B cell (primary cell): ENCODE results near the gene PARD3. TPM values are rescaled to one million over a fixed set of nuclear protein-coding genes. Genes with fewer than 3 reads are reported as not detected.

Experiments used
- ATAC-seq: fragments of 200-7000 bp; cut with Tn5 transposase; one replicate; pipeline ENCODE4 v1.10.0; 2021; ENCODE audit warnings: low read depth, mild to moderate bottlenecking, moderate number of reproducible peaks, moderate library complexity
- CTCF ChIA-PET: fragments of 350-600 bp; sonication (Branson Sonifier 250); formaldehyde crosslinking; loops from one replicate; lab custom pipeline; 2021; ENCODE audit warnings: antibody characterized with exemption, inconsistent platforms; lab: Charles Lee
- POLR2A ChIA-PET: fragments of 350-600 bp; sonication (Branson Sonifier 250); formaldehyde crosslinking; loops from one replicate; lab custom pipeline; 2021; ENCODE audit warnings: antibody characterized with exemption; lab: Charles Lee
- DNase-seq: peaks from one replicate; pipeline ENCODE4 v3.0.0; 2013
- H2AFZ ChIP-seq: 2 replicates; pipeline ENCODE4 v1.6.1; 2012; ENCODE audit warnings: mild to moderate bottlenecking, low read depth, low read length; ENCODE audit not compliant: insufficient read depth, poor library complexity, severe bottlenecking
- H3K27ac ChIP-seq, 2 donors: 1 replicate in 1 of 2; 2 replicates in 1 of 2; pipeline ENCODE4 v1.5.1; 2012 to 2013; ENCODE audit warnings: low read length in 2 of 2, mild to moderate bottlenecking in 2 of 2, moderate library complexity in 1 of 2
- H3K27me3 ChIP-seq, 4 experiments: fragments of 200-600 bp in 1 of 4; sonication (generic) in 1 of 4; replicated peaks in 1 of 4; 1 replicate in 2 of 4; 2 replicates in 2 of 4; pipeline versions ENCODE4 v1.6.1 to v1.7.0; 2013 to 2016; ENCODE audit warnings: low read length in 3 of 4, mild to moderate bottlenecking in 2 of 4, mixed read lengths in 1 of 4, moderate library complexity in 1 of 4; ENCODE audit not compliant: insufficient read depth in 4 of 4, control insufficient read depth in 3 of 4; ENCODE audit errors: control extremely low read depth in 1 of 4
- H3K36me3 ChIP-seq, 2 experiments: replicated peaks in 1 of 2; 1 replicate in 1 of 2; 2 replicates in 1 of 2; pipeline versions ENCODE4 v1.6.1 to v1.7.1; 2013; ENCODE audit warnings: low read length in 1 of 2; ENCODE audit not compliant: insufficient read depth in 2 of 2, control insufficient read depth in 1 of 2; ENCODE audit errors: control extremely low read depth in 1 of 2, extremely low read depth in 1 of 2
- H3K4me1 ChIP-seq, 2 donors: fragments of 200-600 bp in 1 of 2; sonication (generic) in 1 of 2; 1 replicate in 1 of 2; 2 replicates in 1 of 2; pipeline versions ENCODE4 v1.5.1 to v1.6.1; 2013 to 2017; ENCODE audit warnings: low read length in 2 of 2; ENCODE audit not compliant: control insufficient read depth in 2 of 2, insufficient read depth in 2 of 2
- H3K4me2 ChIP-seq: replicated peaks from 2 replicates; pipeline ENCODE3; 2012; ENCODE audit warnings: mild to moderate bottlenecking, low read depth, low read length; ENCODE audit not compliant: poor library complexity, severe bottlenecking
- H3K4me3 ChIP-seq, 5 experiments: fragments of 200-600 bp in 1 of 5; sonication (generic) in 1 of 5; 1 replicate in 3 of 5; 2 replicates in 2 of 5; pipeline versions ENCODE4 v1.5.1 to v1.7.0; 2011 to 2016; ENCODE audit warnings: low read length in 4 of 5, mild to moderate bottlenecking in 4 of 5, low read depth in 2 of 5, control low read depth in 1 of 5, moderate library complexity in 1 of 5; ENCODE audit not compliant: insufficient read depth in 1 of 5; ENCODE audit errors: control extremely low read depth in 1 of 5, extremely low read depth in 1 of 5
- H3K79me2 ChIP-seq: fragments of 200-600 bp; sonication (generic); one replicate; pipeline ENCODE4 v1.6.0; 2016; ENCODE audit warnings: low read length; ENCODE audit not compliant: control insufficient read depth, insufficient read depth
- H3K9ac ChIP-seq: fragments of 200-600 bp; sonication (generic); 2 replicates; pipeline ENCODE4 v1.6.1; 2017; ENCODE audit warnings: mild to moderate bottlenecking, low read length, moderate library complexity
- H3K9me3 ChIP-seq, 3 donors: one replicate each; pipeline versions ENCODE4 v1.6.1 to v1.7.1; 2013; ENCODE audit warnings: low read length in 2 of 3; ENCODE audit not compliant: control insufficient read depth in 2 of 3, insufficient read depth in 1 of 3; ENCODE audit errors: control extremely low read depth in 1 of 3
- H4K20me1 ChIP-seq: 2 replicates; pipeline ENCODE4 v1.6.0; 2012; ENCODE audit warnings: mild to moderate bottlenecking, low read length; ENCODE audit not compliant: insufficient read depth, control insufficient read depth, poor library complexity, severe bottlenecking
- H3K27ac Mint-ChIP-seq: one replicate; pipeline ENCODE4 v1.8.0; 2021; ENCODE audit warnings: mixed read lengths
- H3K27me3 Mint-ChIP-seq: one replicate; pipeline ENCODE4 v1.8.0; 2021; ENCODE audit warnings: mixed read lengths
- H3K4me1 Mint-ChIP-seq: one replicate; pipeline ENCODE4 v1.8.0; 2021; ENCODE audit warnings: mixed read lengths
- H3K4me3 Mint-ChIP-seq: one replicate; pipeline ENCODE4 v1.8.0; 2021; ENCODE audit warnings: mixed read lengths
- H3K9me3 Mint-ChIP-seq: one replicate; pipeline ENCODE4 v1.8.0; 2022; ENCODE audit warnings: mixed read lengths; ENCODE audit not compliant: insufficient read depth
- EZH2 ChIP-seq: IDR thresholded peaks from 2 replicates; pipeline ENCODE4 v1.6.1; 2012; ENCODE audit warnings: borderline replicate concordance, low read depth, mild to moderate bottlenecking, moderate library complexity, low read length; ENCODE audit not compliant: insufficient read depth, poor library complexity, severe bottlenecking
- WGBS: methylation state at CpG from one replicate; pipeline ENCODE4 v1.1.5; 2013; ENCODE audit warnings: missing lambda C conversion rate; ENCODE audit not compliant: insufficient coverage; 5-methylcytosine and 5-hydroxymethylcytosine counted together
- intact Hi-C: fragments of 100-400 bp; cut with micrococcal nuclease; formaldehyde crosslinking; loops from one replicate; pipeline ENCODE4 v1.10.0; 2022
- polyA plus RNA-seq: library from polyadenylated mRNA; depleted of rRNA; stranded (reverse); fragments of >200 nt; gene quantifications from 2 replicates; pipeline ENCODE4 v1.2.3, GENCODE V29; 2012
- total RNA-seq, 2 donors: library from RNA; stranded (reverse); fragments of 120-200 nt in 1 of 2; gene quantifications; 1 replicate in 1 of 2; 2 replicates in 1 of 2; pipeline versions ENCODE4 v1.2.3 to v1.2.4, GENCODE V29; 2013 to 2022
- TF ChIP-seq, protein P1 (sequence below): fragments of 200-600 bp; IDR thresholded peaks from one replicate; pipeline ENCODE4 v1.8.0; 2022; ENCODE audit warnings: antibody characterized with exemption, mild to moderate bottlenecking

Gene PARD3
- total and polyA plus RNA-seq, 2 donors (not counting 1 experiment from before 2014, with no cell fraction given): not detected

- 96% methylated on average over 2 of the region's 6 CpGs for WGBS
- no peak overlapping the region for H3K4me3 Mint-ChIP-seq
- ChIA-PET POLR2A (no interaction called here), CTCF (no interaction called here)
- H3K9me3 Mint-ChIP-seq: peaks cover 2% of the 10 kb centered on the region
- H3K27ac Mint-ChIP-seq: no peak overlapping the region
- Histone ChIP-seq H3K9ac (no peak overlapping the region), H4K20me1 (no peaks in the 10 kb centered on the region), H3K27me3 (no peaks in the 10 kb centered on the region), H3K9me3 (peaks cover 0 to under 1% (median 0%) of the 10 kb centered on the region in 3 donors), H3K27ac (no peak overlapping the region), H3K79me2 (no peaks in the 10 kb centered on the region), H3K4me1 (no peaks in the 10 kb centered on the region), H2AFZ (no peak overlapping the region), H3K36me3 (no peaks in the 10 kb centered on the region), H3K4me3 (no peak overlapping the region), H3K4me2 (no peak overlapping the region)
- DNase-seq: no peak
- intact Hi-C loops: no loop called here
- H3K4me1 Mint-ChIP-seq: no peaks in the 10 kb centered on the region
- TF ChIP-seq EZH2: no peak
- TF ChIP-seq, protein P1, sequence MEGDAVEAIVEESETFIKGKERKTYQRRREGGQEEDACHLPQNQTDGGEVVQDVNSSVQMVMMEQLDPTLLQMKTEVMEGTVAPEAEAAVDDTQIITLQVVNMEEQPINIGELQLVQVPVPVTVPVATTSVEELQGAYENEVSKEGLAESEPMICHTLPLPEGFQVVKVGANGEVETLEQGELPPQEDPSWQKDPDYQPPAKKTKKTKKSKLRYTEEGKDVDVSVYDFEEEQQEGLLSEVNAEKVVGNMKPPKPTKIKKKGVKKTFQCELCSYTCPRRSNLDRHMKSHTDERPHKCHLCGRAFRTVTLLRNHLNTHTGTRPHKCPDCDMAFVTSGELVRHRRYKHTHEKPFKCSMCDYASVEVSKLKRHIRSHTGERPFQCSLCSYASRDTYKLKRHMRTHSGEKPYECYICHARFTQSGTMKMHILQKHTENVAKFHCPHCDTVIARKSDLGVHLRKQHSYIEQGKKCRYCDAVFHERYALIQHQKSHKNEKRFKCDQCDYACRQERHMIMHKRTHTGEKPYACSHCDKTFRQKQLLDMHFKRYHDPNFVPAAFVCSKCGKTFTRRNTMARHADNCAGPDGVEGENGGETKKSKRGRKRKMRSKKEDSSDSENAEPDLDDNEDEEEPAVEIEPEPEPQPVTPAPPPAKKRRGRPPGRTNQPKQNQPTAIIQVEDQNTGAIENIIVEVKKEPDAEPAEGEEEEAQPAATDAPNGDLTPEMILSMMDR: no peak
- H3K27me3 Mint-ChIP-seq: no peaks in the 10 kb centered on the region
- no peak for ATAC-seq
These were observed 690.5 kb downstream of the PARD3 start for GRCh38 chr10:34124522-34125035.

- Histone ChIP-seq H3K27me3 (no peaks in the 10 kb centered on the region), H3K4me3 (no peak overlapping the region), H2AFZ (no peak overlapping the region), H3K9ac (no peak overlapping the region), H3K36me3 (no peaks in the 10 kb centered on the region), H3K27ac (no peak overlapping the region), H3K79me2 (no peaks in the 10 kb centered on the region), H3K4me1 (no peaks in the 10 kb centered on the region), H3K9me3 (peaks cover 0 to 4% (median 0%) of the 10 kb centered on the region in 3 donors), H4K20me1 (no peaks in the 10 kb centered on the region), H3K4me2 (no peak overlapping the region)
- ChIA-PET CTCF (no interaction called here), POLR2A (no interaction called here)
- intact Hi-C loops: no loop called here
- H3K4me1 Mint-ChIP-seq: no peaks in the 10 kb centered on the region
- H3K27ac Mint-ChIP-seq: no peak overlapping the region
- TF ChIP-seq EZH2: no peak
- TF ChIP-seq, protein P1: no peak
- WGBS: 44% methylated on average over 4 of the region's 7 CpGs
- no peak for DNase-seq
- no peak overlapping the region for H3K4me3 Mint-ChIP-seq
- no peaks in the 10 kb centered on the region for H3K27me3 Mint-ChIP-seq
- no peak for ATAC-seq
- H3K9me3 Mint-ChIP-seq: no peaks in the 10 kb centered on the region
These were observed 693.1 kb downstream of the PARD3 start for GRCh38 chr10:34121781-34122622.
